Hindlimb muscle (tissue), 1 donor: Measurements from ENCODE around the gene SNX13. TPM values are rescaled to one million over a fixed set of nuclear protein-coding genes. Genes with fewer than 3 reads are reported as not detected.

Experiments
- DNase-seq: peaks from one replicate; pipeline ENCODE4 v3.0.0-alpha.2; 2013
- polyA plus RNA-seq: library from polyadenylated mRNA; unstranded; fragments of 120-200 nt; gene quantifications from one replicate; pipeline ENCODE4 v1.2.1, GENCODE V29; 2013; ENCODE audit not compliant: insufficient read length

SNX13 gene
- polyA plus RNA-seq, 1 donor, result 19.9 TPM

- DNase-seq, result no peak
These were observed 165.5 kb downstream of the SNX13 start for GRCh38 chr7:17774716-17775288.

DNA sequence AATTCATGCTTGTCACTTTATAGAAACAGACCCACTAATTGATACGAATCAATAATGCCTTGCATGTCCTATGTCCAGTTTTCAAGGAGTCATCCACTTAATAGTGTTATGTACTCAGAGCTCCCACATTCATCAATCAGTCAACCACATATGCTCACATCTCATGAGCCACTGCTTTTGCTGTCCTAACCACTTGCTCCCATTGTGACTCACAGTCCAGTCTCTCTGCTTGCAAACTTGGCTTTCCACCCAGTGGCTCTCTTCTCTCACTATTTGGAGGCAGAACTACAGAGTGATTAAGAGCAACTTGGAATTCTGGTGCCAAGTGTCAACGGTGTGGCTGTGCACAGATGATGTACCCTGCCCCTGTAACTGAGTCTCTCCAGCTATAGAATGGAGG lies 166.0 kb downstream of the SNX13 start:
- no peak for DNase-seq

GRCh38 chr7:17773289-17773626 lies 167.0 kb downstream of the SNX13 start:
- no peak for DNase-seq

- no peak for DNase-seq
These were observed 167.6 kb downstream of the SNX13 start for GRCh38 chr7:17772581-17773288.

GRCh38 chr7:17771901-17772408 lies 168.3 kb downstream of the SNX13 start:
- DNase-seq, result no peak

- no peak for DNase-seq
These were observed 169.5 kb downstream of the SNX13 start for GRCh38 chr7:17770710-17771375.

DNA sequence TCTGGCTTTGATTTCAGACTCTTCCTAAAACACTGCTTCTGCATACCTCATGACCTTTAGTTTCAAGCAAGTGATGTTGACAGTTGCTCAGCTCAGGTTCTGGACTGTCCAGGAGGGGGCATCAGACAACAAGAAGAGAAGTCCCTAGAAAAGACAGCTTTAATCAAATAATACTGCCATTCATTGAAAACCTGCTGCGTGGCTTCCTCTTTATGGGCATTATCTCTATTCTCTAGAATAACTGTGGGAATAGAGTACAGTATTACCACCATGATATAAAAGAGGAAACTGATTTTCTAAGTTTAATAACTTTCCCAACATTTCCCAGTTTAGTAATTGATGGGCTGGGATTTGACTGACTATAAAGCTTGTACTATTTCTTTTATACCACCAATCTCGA lies 170.4 kb downstream of the SNX13 start:
- peak; percentile 56 for DNase-seq

DNA sequence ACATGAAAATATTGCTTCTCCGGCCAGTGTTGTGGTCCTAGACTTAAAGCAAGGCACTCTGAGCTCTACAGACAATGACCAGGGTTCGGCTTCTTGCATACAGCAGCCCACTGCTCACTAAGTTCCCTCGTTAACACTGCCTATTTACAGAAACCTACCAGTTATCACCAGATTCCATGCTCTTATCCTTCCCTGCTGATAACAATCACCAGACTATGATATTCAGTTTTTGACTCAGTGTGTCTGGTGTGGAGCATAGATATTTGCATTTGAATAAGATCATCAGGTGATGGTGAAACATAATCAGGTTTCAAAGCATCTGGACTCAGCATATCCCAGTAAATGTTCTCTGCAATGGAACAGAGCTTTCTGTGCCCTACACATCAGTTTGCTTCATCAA lies 182.3 kb downstream of the SNX13 start:
- DNase-seq, result no peak

- DNase-seq, result no peak
These were observed 194.2 kb downstream of the SNX13 start for GRCh38 chr7:17746020-17746530.

GRCh38 chr7:17745610-17746009 lies 194.7 kb downstream of the SNX13 start:
- DNase-seq, result no peak

- DNase-seq, result no peak
These were observed 197.0 kb downstream of the SNX13 start for GRCh38 chr7:17743316-17743715.

- DNase-seq, result no peak
These were observed 198.9 kb downstream of the SNX13 start for GRCh38 chr7:17741426-17741825.

Other genes with a start within 250 kb of the SNX13 start
- not detected for gene PRPS1L1, start 87.4 kb upstream of the SNX13 start, polyA plus RNA-seq